SK-N-SH (cell line): ENCODE data around the gene TOGARAM2. TPM values are rescaled to one million over a fixed set of nuclear protein-coding genes. Genes with fewer than 3 reads are reported as not detected.

ENCODE experiments used
- CTCF ChIA-PET: fragments of 300-600, 350-600 bp; formaldehyde crosslinking; extraction: SDS; loops from one replicate; lab custom pipeline; 2021; lab: Yijun Ruan, JAX
- POLR2A ChIA-PET: fragments of 350-600 bp; sonication (Branson Sonifier 250); formaldehyde crosslinking; extraction: SDS; loops from one replicate; lab custom pipeline; 2020; ENCODE audit warnings: antibody characterized with exemption, inconsistent platforms; lab: Yijun Ruan, JAX
- DNase-seq: peaks from one replicate; pipeline ENCODE4 v3.0.0; 2012
- H2AFZ ChIP-seq: fragments of 200-600 bp; sonication (generic); 2 replicates; pipeline ENCODE4 v1.8.1; 2016; ENCODE audit warnings: antibody characterized with exemption, mild to moderate bottlenecking, low read depth
- H3F3A ChIP-seq: fragments of 200-600 bp; sonication (generic); replicated peaks from 2 replicates; pipeline ENCODE3; 2016; ENCODE audit warnings: antibody characterized with exemption, mild to moderate bottlenecking; ENCODE audit not compliant: insufficient read depth
- H3K27ac ChIP-seq, 2 experiments: fragments of 200-500 bp in 1 of 2; fragments of 200-600 bp in 1 of 2; sonication (Bioruptor generic) in 1 of 2; sonication (generic), shearing (Covaris generic) in 1 of 2; 2 replicates each; pipeline versions ENCODE4 v1.5.1 to v1.6.1; 2014 to 2016; ENCODE audit warnings: low read depth in 2 of 2, inconsistent platforms in 1 of 2, low read length in 1 of 2, mild to moderate bottlenecking in 1 of 2, mixed read lengths in 1 of 2
- H3K27me3 ChIP-seq: fragments of 200-600 bp; sonication (generic), shearing (Covaris generic); 2 replicates; pipeline ENCODE4 v1.6.1; 2016; ENCODE audit warnings: mixed run types; ENCODE audit not compliant: insufficient read depth
- H3K36me3 ChIP-seq, 2 experiments: fragments of 200-500 bp in 1 of 2; fragments of 200-600 bp in 1 of 2; sonication (Bioruptor generic) in 1 of 2; sonication (generic) in 1 of 2; replicated peaks in 1 of 2; 2 replicates each; pipeline versions ENCODE3 to v1.5.1; 2014 to 2016; ENCODE audit warnings: low read length in 1 of 2, mild to moderate bottlenecking in 1 of 2; ENCODE audit not compliant: insufficient read depth in 2 of 2, control insufficient read depth in 1 of 2
- H3K4me1 ChIP-seq, 2 experiments: fragments of 200-500 bp in 1 of 2; fragments of 200-600 bp in 1 of 2; sonication (Bioruptor generic) in 1 of 2; sonication (generic), shearing (Covaris generic) in 1 of 2; 2 replicates each; pipeline versions ENCODE4 v1.5.1 to v1.6.1; 2014 to 2016; ENCODE audit warnings: low read depth in 1 of 2, low read length in 1 of 2, mixed run types in 1 of 2; ENCODE audit not compliant: insufficient read depth in 2 of 2, control insufficient read depth in 1 of 2
- H3K4me2 ChIP-seq: fragments of 200-600 bp; sonication (generic), shearing (Covaris generic); 2 replicates; pipeline ENCODE4 v1.6.1; 2017; ENCODE audit warnings: mixed run types
- H3K4me3 ChIP-seq, 2 experiments: fragments of 200-500 bp in 1 of 2; fragments of 200-600 bp in 1 of 2; sonication (Bioruptor generic) in 1 of 2; sonication (generic), shearing (Covaris generic) in 1 of 2; 2 replicates each; pipeline versions ENCODE4 v1.5.1 to v1.8.1; 2014 to 2016; ENCODE audit warnings: low read depth in 2 of 2, inconsistent platforms in 1 of 2, low read length in 1 of 2, mild to moderate bottlenecking in 1 of 2, mixed read lengths in 1 of 2, moderate library complexity in 1 of 2
- H3K79me2 ChIP-seq: fragments of 200-600 bp; sonication (generic); 2 replicates; pipeline ENCODE4 v1.8.1; 2017; ENCODE audit warnings: mild to moderate bottlenecking; ENCODE audit not compliant: insufficient read depth
- H3K9ac ChIP-seq: fragments of 200-600 bp; sonication (generic); 2 replicates; pipeline ENCODE4 v1.6.1; 2017; ENCODE audit warnings: mixed run types
- H3K9me2 ChIP-seq: fragments of 200-600 bp; sonication (generic); 2 replicates; pipeline ENCODE4 v1.6.1; 2017; ENCODE audit warnings: mixed run types
- H3K9me3 ChIP-seq: fragments of 200-600 bp; sonication (generic); 2 replicates; pipeline ENCODE4 v1.6.1; 2017; ENCODE audit warnings: mixed run types, mild to moderate bottlenecking, moderate library complexity
- H4K20me1 ChIP-seq: fragments of 200-600 bp; sonication (generic); 2 replicates; pipeline ENCODE4 v1.6.1; 2017; ENCODE audit warnings: mild to moderate bottlenecking, mixed run types; ENCODE audit not compliant: insufficient read depth
- CTCF ChIP-seq: fragments of 200-600 bp; sonication (generic); IDR thresholded peaks from 2 replicates; pipeline ENCODE4 v1.6.1; 2017; ENCODE audit warnings: antibody characterized with exemption, mild to moderate bottlenecking, moderate library complexity
- FOXM1 ChIP-seq: IDR thresholded peaks from 2 replicates; pipeline ENCODE4 v1.4.0; 2012; ENCODE audit warnings: low read depth, mild to moderate bottlenecking
- IRF3 ChIP-seq: fragments of 150-350 bp; IDR thresholded peaks from 2 replicates; pipeline ENCODE4 v1.6.1; 2016; ENCODE audit warnings: mild to moderate bottlenecking, low read depth, low read length
- JUND ChIP-seq: IDR thresholded peaks from 2 replicates; pipeline ENCODE4 v1.4.0; 2012
- MAX ChIP-seq: IDR thresholded peaks from 2 replicates; pipeline ENCODE4 v1.4.0; 2012; ENCODE audit warnings: low read depth
- MEF2A ChIP-seq: IDR thresholded peaks from 2 replicates; pipeline ENCODE4 v1.4.0; 2012; ENCODE audit warnings: low read depth, borderline replicate concordance
- TEAD4 ChIP-seq: IDR thresholded peaks from 2 replicates; pipeline ENCODE4 v1.4.0; 2012; ENCODE audit warnings: mild to moderate bottlenecking, borderline replicate concordance; ENCODE audit not compliant: insufficient read depth
- YY1 ChIP-seq: IDR thresholded peaks from 2 replicates; pipeline ENCODE4 v1.4.0; 2012; ENCODE audit warnings: low read depth, mild to moderate bottlenecking
- WGBS: methylation state at CpG from one replicate; pipeline ENCODE4 v1.1.6; 2017; ENCODE audit warnings: low lambda C conversion rate; 5-methylcytosine and 5-hydroxymethylcytosine counted together
- polyA plus RNA-seq, 3 experiments: library from polyadenylated mRNA; depleted of rRNA; stranded (reverse); fragments of >200 nt; gene quantifications; 2 replicates each; pipeline ENCODE4 v1.2.3, GENCODE V29; 2012
- TF ChIP-seq, protein P1 (sequence below): fragments of 150-350 bp; IDR thresholded peaks from 2 replicates; pipeline ENCODE4 v1.6.1; 2017; ENCODE audit warnings: antibody characterized with exemption, low read length, low read depth, borderline replicate concordance
- TF ChIP-seq, protein P2 (sequence below): IDR thresholded peaks from 2 replicates; pipeline ENCODE4; 2012

TOGARAM2 gene
- polyA plus RNA-seq, 1 of the 3 experiments (the other 2 are of a cell fraction): 0.69 TPM

GRCh38 chr2:29063056-29063455, 82.0 kb downstream of the TOGARAM2 start:
- DNase-seq: no peak
- no peak overlapping the region for H3K27ac ChIP-seq
- H2AFZ ChIP-seq: no peak overlapping the region
- no peaks in the 10 kb centered on the region for H3K9me3 ChIP-seq
- 82% methylated on average over 6 of the region's 6 CpGs for WGBS
- H3K4me1 ChIP-seq: peaks cover 0 to 49% of the 10 kb centered on the region in 2 experiments; a peak in 2 of 4 replicates
- H3K79me2 ChIP-seq: no peaks in the 10 kb centered on the region
- CTCF ChIA-PET: interaction anchor here (0.7 to 2.8 kb wide), 4 partner anchors 8 to 1018 kb away, joined by 3 to 12 read pairs (median 4); no protein-coding TSS in a partner anchor
- H3K4me2 ChIP-seq: no peak overlapping the region
- no peaks in the 10 kb centered on the region for H3K9me2 ChIP-seq
- H3K9ac ChIP-seq: no peak overlapping the region
- POLR2A ChIA-PET: no interaction called here
- no peaks in the 10 kb centered on the region for H4K20me1 ChIP-seq
- TF ChIP-seq YY1 (no peak), TEAD4 (no peak)
- H3F3A ChIP-seq: no peaks in the 10 kb centered on the region
- no peaks in the 10 kb centered on the region for H3K36me3 ChIP-seq
- H3K27me3 ChIP-seq: peaks cover 4% of the 10 kb centered on the region; the same call in 1 of the 2 replicates
- no peak overlapping the region for H3K4me3 ChIP-seq

- H3K4me1 ChIP-seq: peaks cover 0 to 56% of the 10 kb centered on the region in 2 experiments; a peak in 2 of 4 replicates
- H3K79me2 ChIP-seq: no peaks in the 10 kb centered on the region
- POLR2A ChIA-PET: no interaction called here
- no peaks in the 10 kb centered on the region for H3K9me3 ChIP-seq
- DNase-seq: no peak
- CTCF ChIA-PET: interaction anchor here (1.0 to 2.8 kb wide), 3 partner anchors 10 to 1017 kb away, joined by 3 to 12 read pairs (median 4); no protein-coding TSS in a partner anchor
- no peak overlapping the region for H3K27ac ChIP-seq
- H3K4me2 ChIP-seq: no peak overlapping the region
- H3K9me2 ChIP-seq: no peaks in the 10 kb centered on the region
- no peak for TF ChIP-seq JUND
- TF ChIP-seq MEF2A: no peak
- WGBS: 82% methylated on average over 20 of the region's 20 CpGs
- no peak overlapping the region for H3K9ac ChIP-seq
- H3F3A ChIP-seq: no peaks in the 10 kb centered on the region
- H3K4me3 ChIP-seq: no peak overlapping the region
- H3K36me3 ChIP-seq: no peaks in the 10 kb centered on the region
- H3K27me3 ChIP-seq: peaks cover 4% of the 10 kb centered on the region; the same call in 1 of the 2 replicates
- H4K20me1 ChIP-seq: no peaks in the 10 kb centered on the region
- H2AFZ ChIP-seq: no peak overlapping the region
These were observed 82.7 kb downstream of the TOGARAM2 start for GRCh38 chr2:29063646-29064345.

GRCh38 chr2:29064346-29064715, 83.2 kb downstream of the TOGARAM2 start:
- TF ChIP-seq IRF3 (no peak), MAX (no peak), FOXM1 (no peak), CTCF (no peak)
- TF ChIP-seq, protein P1, sequence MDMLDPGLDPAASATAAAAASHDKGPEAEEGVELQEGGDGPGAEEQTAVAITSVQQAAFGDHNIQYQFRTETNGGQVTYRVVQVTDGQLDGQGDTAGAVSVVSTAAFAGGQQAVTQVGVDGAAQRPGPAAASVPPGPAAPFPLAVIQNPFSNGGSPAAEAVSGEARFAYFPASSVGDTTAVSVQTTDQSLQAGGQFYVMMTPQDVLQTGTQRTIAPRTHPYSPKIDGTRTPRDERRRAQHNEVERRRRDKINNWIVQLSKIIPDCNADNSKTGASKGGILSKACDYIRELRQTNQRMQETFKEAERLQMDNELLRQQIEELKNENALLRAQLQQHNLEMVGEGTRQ: no peak
- TF ChIP-seq, protein P2, sequence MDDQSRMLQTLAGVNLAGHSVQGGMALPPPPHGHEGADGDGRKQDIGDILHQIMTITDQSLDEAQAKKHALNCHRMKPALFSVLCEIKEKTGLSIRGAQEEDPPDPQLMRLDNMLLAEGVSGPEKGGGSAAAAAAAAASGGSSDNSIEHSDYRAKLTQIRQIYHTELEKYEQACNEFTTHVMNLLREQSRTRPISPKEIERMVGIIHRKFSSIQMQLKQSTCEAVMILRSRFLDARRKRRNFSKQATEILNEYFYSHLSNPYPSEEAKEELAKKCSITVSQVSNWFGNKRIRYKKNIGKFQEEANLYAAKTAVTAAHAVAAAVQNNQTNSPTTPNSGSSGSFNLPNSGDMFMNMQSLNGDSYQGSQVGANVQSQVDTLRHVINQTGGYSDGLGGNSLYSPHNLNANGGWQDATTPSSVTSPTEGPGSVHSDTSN: no peak
- POLR2A ChIA-PET: no interaction called here
- no peaks in the 10 kb centered on the region for H3K9me3 ChIP-seq
- peaks cover 0 to 58% of the 10 kb centered on the region in 2 experiments; a peak in 2 of 4 replicates for H3K4me1 ChIP-seq
- no peak overlapping the region for H3K4me3 ChIP-seq
- no peaks in the 10 kb centered on the region for H4K20me1 ChIP-seq
- H3K9me2 ChIP-seq: no peaks in the 10 kb centered on the region
- no peak overlapping the region for H3K9ac ChIP-seq
- H3K4me2 ChIP-seq: no peak overlapping the region
- peaks cover 4% of the 10 kb centered on the region; the same call in 1 of the 2 replicates for H3K27me3 ChIP-seq
- CTCF ChIA-PET: interaction anchor here (1.0 to 2.8 kb wide), 2 partner anchors 10 to 103 kb away, joined by 4 to 12 read pairs; no protein-coding TSS in a partner anchor
- WGBS: 91% methylated on average over 4 of the region's 4 CpGs
- H3K36me3 ChIP-seq: no peaks in the 10 kb centered on the region
- H3K27ac ChIP-seq: no peak overlapping the region
- no peak overlapping the region for H2AFZ ChIP-seq
- no peaks in the 10 kb centered on the region for H3F3A ChIP-seq
- H3K79me2 ChIP-seq: no peaks in the 10 kb centered on the region
- no peak for DNase-seq
